ENCODE data around the gene MPPE1.
"Not testable (repeated sequence)": the region's sequence is repeated elsewhere in the genome, so short reads cannot be mapped to it uniquely, and the experiment has no call there.

MPPE1 gene, protein sequence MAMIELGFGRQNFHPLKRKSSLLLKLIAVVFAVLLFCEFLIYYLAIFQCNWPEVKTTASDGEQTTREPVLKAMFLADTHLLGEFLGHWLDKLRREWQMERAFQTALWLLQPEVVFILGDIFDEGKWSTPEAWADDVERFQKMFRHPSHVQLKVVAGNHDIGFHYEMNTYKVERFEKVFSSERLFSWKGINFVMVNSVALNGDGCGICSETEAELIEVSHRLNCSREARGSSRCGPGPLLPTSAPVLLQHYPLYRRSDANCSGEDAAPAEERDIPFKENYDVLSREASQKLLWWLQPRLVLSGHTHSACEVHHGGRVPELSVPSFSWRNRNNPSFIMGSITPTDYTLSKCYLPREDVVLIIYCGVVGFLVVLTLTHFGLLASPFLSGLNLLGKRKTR

DNA sequence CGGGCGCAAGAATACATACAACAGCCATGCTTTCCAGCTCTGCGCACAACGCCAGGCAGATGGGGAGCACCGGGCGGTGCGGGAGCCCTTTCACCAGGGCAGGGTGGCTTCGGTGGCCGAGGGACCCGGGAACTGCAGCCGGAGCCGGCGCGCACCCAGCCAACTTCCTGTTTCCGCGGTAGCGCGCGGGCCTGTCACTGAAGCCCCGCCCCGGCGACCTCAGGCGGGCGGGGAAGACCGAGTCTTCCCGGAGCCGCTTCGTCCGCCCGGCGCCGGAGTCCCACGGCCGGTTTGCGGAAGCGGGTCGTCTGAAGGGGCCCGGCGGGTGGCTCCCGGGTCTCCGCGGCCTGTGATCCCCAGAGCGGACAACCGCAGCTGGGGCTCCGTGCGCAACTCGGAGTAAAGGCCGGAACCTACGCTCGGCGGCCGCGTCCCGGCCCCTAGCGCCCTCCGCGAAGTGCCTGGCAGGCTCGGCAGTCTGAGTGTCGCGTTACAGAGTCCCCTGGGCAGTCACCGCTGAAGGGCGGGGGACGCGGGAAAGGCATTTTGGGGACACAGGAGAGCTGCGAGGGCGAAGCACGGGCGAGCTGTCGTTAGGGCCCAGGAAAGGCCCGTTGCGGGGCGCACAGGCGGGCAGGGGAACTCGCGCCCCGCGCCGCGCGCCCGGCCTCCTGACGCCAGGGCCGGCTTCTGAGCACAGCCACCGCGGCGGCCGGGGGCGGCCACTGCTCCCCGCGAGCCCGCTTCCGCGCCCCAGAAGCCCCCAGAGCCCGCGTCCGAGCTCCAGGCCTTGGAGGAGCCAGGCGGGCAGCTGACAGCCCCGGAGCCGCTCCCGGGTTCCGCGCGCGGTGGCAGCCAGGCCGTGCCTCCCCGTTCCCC lies at the start of gene MPPE1:
MPPE1 (minus strand) TSS at position 136 of the 879 bp plus-strand sequence. CDS start 11,053 bp downstream, outside the sequence.
- DNase-seq: peak; percentile 73

GRCh38 chr18:11957636-11958035 lies 49.5 kb upstream of the MPPE1 start:
- DNase-seq: no peak

GRCh38 chr18:11956371-11957308 lies 48.5 kb upstream of the MPPE1 start:
- no peak for DNase-seq

- DNase-seq: no peak
Measured at GRCh38 chr18:11955239-11956029, 47.3 kb upstream of the MPPE1 start.

DNA sequence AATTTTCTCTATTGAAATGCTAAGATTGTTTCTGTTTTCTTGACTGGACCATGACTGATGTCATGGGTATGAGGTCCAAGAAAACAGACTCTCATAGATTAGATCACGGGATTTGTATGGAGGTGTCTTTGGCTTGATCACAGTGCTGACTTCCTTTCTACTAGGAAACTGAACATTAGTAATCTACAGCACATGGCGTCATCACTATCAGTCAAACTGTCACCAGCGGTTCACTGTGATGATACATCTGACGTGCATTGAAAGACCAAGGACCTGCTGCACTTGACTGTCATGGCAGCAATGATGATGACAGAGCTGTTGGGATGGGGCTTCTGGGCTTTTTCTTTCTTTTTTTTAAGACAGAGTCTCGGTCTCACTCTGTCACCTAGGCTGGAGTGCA lies 45.0 kb upstream of the MPPE1 start:
- no peak for DNase-seq

GRCh38 chr18:11951390-11951851 lies 43.3 kb upstream of the MPPE1 start:
- no peak for DNase-seq

- no peak for DNase-seq
Measured at GRCh38 chr18:11950824-11951223, 42.7 kb upstream of the MPPE1 start.

GRCh38 chr18:11948852-11949523 lies 40.9 kb upstream of the MPPE1 start:
- no peak for DNase-seq

GRCh38 chr18:11947214-11948191 lies 39.4 kb upstream of the MPPE1 start:
- DNase-seq: peak; percentile 46

DNA sequence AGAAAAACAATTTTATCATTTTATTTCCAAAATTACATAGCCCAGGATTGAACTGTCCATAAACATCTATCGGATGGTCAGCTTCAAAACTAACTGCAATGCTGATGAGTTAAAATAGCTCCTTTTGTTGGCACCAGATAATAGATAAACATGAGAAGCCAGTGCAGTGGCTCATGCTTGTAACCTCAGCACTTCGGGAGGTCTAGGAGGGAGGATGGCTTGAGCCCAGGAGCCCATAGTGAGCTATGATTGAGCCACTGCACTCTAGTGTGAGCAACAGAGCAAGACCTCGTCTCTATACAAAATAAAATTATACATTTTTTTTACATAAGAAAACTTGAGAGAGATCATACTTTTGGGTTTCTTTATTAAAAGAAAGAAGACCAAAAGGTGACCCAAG lies 38.6 kb upstream of the MPPE1 start:
- no peak for DNase-seq

DNA sequence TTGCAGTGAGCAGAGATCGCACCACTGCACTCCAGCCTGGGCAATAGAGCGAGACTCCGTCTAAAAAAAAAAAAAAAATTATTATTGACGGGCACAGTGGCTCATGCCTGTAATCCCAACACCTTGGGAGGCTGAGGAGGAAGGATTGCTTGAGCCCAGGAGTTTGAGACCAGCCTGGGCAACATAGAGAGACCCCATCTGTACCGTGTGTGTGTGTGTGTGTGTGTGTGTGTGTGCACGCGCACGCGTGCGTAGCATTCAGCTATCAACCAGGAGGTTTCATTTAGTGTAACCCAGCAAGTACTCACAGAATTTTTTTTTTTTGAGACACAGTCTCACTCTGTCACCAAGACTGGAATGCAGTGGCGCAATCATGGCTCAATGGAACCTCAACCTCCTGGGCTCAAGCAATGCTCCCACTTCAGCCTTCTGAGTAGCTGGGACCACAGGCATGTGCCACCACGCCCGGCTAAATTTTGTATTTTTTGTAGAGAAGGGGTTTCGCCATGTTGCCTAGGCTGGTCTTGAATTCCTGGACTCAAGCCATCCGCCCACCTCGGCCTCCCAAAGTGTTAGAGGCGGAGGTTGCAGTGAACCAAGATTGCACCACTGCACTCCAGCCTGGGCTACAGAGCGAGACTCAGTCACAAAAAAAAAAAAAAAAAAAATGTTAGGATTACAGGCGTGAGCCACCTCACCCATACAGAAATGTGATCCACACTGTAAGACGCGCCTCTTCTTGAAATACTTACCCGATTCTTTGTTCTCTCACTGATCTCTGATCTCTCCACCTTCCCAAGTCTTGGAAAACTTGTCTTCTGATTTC lies 37.9 kb upstream of the MPPE1 start:
- not testable (repeated sequence) for DNase-seq

GRCh38 chr18:11944786-11945185 lies 36.7 kb upstream of the MPPE1 start:
- no peak for DNase-seq

DNA sequence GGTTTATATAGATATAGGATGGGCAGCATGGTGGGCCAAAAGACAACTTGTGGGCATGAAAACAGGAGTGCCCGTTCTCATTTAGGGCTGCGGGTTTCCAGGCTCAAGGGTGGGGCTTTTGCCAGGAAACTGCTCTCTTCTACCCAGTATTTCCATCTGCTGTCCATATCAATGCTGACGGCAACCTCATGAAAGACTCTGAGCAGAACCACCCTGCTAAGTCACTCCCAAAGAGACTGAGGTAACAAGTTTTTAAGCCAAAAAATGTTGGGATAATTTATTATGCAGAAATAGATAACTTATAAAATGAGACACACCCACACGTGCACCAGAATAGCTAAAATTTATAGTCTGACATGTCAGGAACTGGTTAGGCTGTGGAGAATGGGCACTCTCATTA lies 36.1 kb upstream of the MPPE1 start:
- no peak for DNase-seq

GRCh38 chr18:11943551-11943950 lies 35.4 kb upstream of the MPPE1 start:
- DNase-seq: no peak

GRCh38 chr18:11940956-11941355 lies 32.8 kb upstream of the MPPE1 start:
- no peak for DNase-seq

- DNase-seq: peak; percentile 73
Measured at GRCh38 chr18:11937874-11938478, 29.9 kb upstream of the MPPE1 start.

DNA sequence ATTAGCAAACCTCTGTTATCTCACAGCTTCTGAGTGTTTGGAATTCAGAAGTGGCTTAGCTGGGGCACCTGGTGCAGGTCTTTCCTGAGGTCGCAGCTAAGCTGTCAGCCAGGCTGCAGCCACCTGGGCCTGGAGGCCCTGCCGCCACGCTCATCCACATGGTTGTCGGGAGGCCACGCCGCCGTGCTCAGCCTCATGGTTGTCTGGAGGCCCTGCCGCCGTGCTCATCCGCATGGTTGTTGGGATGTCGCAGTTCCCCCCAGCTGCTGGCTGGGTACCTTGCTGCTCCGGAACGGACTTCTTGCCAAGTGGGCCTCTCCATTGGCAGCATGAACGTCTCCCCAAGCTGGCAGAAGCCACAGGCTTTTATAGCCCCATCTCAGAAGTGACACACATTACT lies 24.3 kb upstream of the MPPE1 start:
- DNase-seq: no peak

DNA sequence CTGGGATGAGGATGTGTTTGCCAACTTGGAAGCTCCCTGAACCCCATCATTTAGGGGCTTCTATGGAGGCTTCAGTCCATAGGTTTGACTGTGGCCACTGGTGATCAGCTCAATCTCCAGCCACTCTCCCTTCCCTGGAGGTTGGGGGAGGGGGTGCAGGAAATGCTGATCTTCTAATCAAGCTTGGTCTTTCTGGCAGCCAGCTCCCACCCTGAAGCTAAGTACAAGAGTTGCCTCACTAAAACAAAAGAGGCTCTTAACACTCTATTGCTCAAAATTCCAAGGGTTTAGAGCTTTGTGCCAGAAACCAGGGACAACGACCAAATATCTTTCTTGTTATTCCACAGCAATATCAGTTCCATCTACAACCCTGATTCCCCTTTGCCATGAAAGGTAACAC lies 19.4 kb upstream of the MPPE1 start:
- no peak for DNase-seq

All from activated T-cell treated with anti-CD3 and anti-CD28 coated beads for 4 hours (primary cell).